ENCODE data around the gene CLTC. TPM values are rescaled to one million over a fixed set of nuclear protein-coding genes. Genes with fewer than 3 reads are reported as not detected.

The CLTC gene
- total RNA-seq, 1 experiment from 2014 or later, result 240 TPM

DNA sequence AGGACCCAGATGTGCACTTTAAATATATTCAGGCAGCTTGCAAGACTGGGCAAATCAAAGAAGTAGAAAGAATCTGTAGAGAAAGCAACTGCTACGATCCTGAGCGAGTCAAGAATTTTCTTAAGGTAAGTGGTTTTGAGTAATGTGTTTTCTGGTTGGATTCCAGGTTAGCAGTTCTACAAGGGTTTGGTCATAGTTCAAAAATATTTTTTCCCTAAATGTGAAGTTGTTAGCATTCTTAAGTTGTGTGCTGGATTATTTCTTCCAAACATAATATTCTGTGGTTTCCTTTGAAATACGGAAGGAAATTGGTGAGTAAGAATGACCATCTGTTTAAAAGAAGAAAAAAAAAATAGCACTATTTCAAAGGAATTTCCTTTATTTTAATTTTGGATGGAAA lies 49.1 kb downstream of the CLTC start:
- POLR2A ChIA-PET, result interaction anchor here (0.7 to 3.0 kb wide), 5 partner anchors 9 to 49 kb away, joined by 3 to 15 read pairs (median 6); partner anchors contain the start of genes CLTC, PTRH2 and VMP1
- H3K27ac Mint-ChIP-seq (ENCODE audit: low read depth, unreplicated experiment), result peak overlapping the region; percentile 37
- intact Hi-C loops (cut with micrococcal nuclease), result no loop called here
- no TSS peak for BruUV-seq (replicated peaks)
- H3K36me3 Mint-ChIP-seq (ENCODE audit: insufficient read depth, unreplicated experiment), result peaks cover 91% of the 10 kb centered on the region
- peak overlapping the region; percentile 9 for H3K4me3 Mint-ChIP-seq (ENCODE audit: unreplicated experiment)
- H3K27me3 Mint-ChIP-seq (ENCODE audit: insufficient read depth, unreplicated experiment), result no peaks in the 10 kb centered on the region
- CTCF ChIA-PET, result interaction anchor here (1.0 kb wide), 1 partner anchor 8 kb away, joined by 3 read pairs; no protein-coding TSS in a partner anchor
- H3K9me3 Mint-ChIP-seq (ENCODE audit: unreplicated experiment), result no peaks in the 10 kb centered on the region
- no peaks in the 10 kb centered on the region for H3K4me1 Mint-ChIP-seq (ENCODE audit: insufficient read depth, unreplicated experiment)
- TF ChIP-seq, protein P1, sequence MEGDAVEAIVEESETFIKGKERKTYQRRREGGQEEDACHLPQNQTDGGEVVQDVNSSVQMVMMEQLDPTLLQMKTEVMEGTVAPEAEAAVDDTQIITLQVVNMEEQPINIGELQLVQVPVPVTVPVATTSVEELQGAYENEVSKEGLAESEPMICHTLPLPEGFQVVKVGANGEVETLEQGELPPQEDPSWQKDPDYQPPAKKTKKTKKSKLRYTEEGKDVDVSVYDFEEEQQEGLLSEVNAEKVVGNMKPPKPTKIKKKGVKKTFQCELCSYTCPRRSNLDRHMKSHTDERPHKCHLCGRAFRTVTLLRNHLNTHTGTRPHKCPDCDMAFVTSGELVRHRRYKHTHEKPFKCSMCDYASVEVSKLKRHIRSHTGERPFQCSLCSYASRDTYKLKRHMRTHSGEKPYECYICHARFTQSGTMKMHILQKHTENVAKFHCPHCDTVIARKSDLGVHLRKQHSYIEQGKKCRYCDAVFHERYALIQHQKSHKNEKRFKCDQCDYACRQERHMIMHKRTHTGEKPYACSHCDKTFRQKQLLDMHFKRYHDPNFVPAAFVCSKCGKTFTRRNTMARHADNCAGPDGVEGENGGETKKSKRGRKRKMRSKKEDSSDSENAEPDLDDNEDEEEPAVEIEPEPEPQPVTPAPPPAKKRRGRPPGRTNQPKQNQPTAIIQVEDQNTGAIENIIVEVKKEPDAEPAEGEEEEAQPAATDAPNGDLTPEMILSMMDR (IDR thresholded peaks at IDR 0.05; ENCODE audit: unreplicated experiment), result no peak
- peak; percentile 39 for DNase-seq (ENCODE audit: unreplicated experiment)

DNA sequence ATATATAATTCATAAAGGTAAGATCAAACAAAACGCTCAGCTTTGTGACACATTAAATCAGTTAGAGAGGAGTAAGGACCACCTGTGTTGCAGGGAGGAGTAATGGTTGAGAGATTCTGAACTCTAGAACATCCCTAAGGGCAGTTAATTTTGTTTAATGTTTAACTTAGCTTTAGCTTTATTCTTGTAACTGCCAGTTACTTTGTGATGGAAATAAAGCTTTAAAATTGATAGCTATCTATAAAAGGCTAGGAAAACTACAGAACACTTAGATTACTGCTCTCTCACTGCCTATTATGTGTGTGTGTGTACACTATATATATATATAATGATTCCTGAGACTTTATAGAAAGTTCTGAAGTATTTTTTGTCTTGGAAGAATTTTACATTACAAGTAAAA lies 49.7 kb downstream of the CLTC start:
- CTCF ChIA-PET, result no interaction called here
- Mint-ChIP-seq H3K4me1 (ENCODE audit: insufficient read depth, unreplicated experiment) (no peaks in the 10 kb centered on the region), H3K36me3 (ENCODE audit: insufficient read depth, unreplicated experiment) (peaks cover 91% of the 10 kb centered on the region), H3K27me3 (ENCODE audit: insufficient read depth, unreplicated experiment) (no peaks in the 10 kb centered on the region), H3K4me3 (ENCODE audit: unreplicated experiment) (no peak overlapping the region), H3K27ac (ENCODE audit: low read depth, unreplicated experiment) (peak overlapping the region; percentile 37), H3K9me3 (ENCODE audit: unreplicated experiment) (no peaks in the 10 kb centered on the region)
- no TSS peak for BruUV-seq (replicated peaks)
- TF ChIP-seq, protein P1 (IDR thresholded peaks at IDR 0.05; ENCODE audit: unreplicated experiment), result no peak
- DNase-seq (ENCODE audit: unreplicated experiment), result no peak
- POLR2A ChIA-PET, result interaction anchor here (0.6 to 3.0 kb wide), 9 partner anchors 9 to 50 kb away, joined by 3 to 15 read pairs (median 6); partner anchors contain the start of genes CLTC, PTRH2 and VMP1
- intact Hi-C loops (cut with micrococcal nuclease), result no loop called here

DNA sequence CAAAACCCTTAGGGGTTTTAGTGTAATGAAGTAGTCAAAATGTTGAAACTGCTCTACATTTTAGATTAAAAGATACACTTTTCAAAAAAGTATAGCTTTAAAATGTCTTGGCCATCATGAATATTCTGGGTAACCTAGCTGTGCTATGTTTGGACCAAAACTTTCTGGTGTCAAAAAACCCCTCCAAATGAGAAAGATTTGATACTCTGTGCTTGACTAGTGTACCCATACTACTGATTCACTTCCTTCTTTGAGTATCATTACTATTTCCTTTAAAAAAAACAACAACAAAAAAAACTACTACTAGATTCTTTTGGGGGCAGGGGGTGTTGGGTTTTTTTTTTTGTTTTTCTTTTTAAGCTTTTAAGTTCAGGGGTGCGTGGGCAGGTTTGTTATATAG lies 50.2 kb downstream of the CLTC start:
- H3K4me3 Mint-ChIP-seq (ENCODE audit: unreplicated experiment), result no peak overlapping the region
- no peak for DNase-seq (ENCODE audit: unreplicated experiment)
- H3K4me1 Mint-ChIP-seq (ENCODE audit: insufficient read depth, unreplicated experiment), result peaks cover 2% of the 10 kb centered on the region
- ChIA-PET CTCF (interaction anchor here (0.6 to 0.8 kb wide), 2 partner anchors 17 to 29 kb away, joined by 4 read pairs; no protein-coding TSS in a partner anchor), POLR2A (interaction anchor here (0.6 to 3.0 kb wide), 11 partner anchors 9 to 448 kb away, joined by 3 to 15 read pairs (median 3); partner anchors contain the start of genes CLTC, PTRH2 and VMP1)
- BruUV-seq (replicated peaks), result no TSS peak
- intact Hi-C loops (cut with micrococcal nuclease), result no loop called here
- no peaks in the 10 kb centered on the region for H3K27me3 Mint-ChIP-seq (ENCODE audit: insufficient read depth, unreplicated experiment)
- no peak overlapping the region for H3K27ac Mint-ChIP-seq (ENCODE audit: low read depth, unreplicated experiment)
- no peaks in the 10 kb centered on the region for H3K9me3 Mint-ChIP-seq (ENCODE audit: unreplicated experiment)
- H3K36me3 Mint-ChIP-seq (ENCODE audit: insufficient read depth, unreplicated experiment), result peaks cover 91% of the 10 kb centered on the region
- TF ChIP-seq, protein P1 (IDR thresholded peaks at IDR 0.05; ENCODE audit: unreplicated experiment), result no peak

DNA sequence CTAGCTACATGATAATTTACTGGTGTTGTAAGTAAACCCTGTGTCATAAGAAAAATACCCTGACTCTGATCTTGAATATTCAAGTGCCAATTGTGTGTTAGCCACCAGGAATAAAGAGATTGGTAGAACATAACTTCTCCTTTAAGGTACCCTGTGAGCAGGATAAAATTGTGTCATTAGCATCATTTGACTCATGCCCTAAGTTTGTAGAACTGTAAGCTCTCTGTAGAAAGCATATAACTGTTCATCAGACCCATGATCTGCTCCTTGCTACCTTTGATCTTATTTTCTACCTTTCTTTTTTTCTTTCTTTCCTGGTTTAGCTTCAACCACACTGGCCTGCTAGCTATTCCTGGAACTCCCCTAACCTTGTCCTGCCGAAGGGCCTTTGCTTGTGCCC lies 51.7 kb downstream of the CLTC start:
- no peak overlapping the region for H3K4me3 Mint-ChIP-seq (ENCODE audit: unreplicated experiment)
- DNase-seq (ENCODE audit: unreplicated experiment), result no peak
- H3K9me3 Mint-ChIP-seq (ENCODE audit: unreplicated experiment), result no peaks in the 10 kb centered on the region
- peak overlapping the region; percentile 36 for H3K27ac Mint-ChIP-seq (ENCODE audit: low read depth, unreplicated experiment)
- no peaks in the 10 kb centered on the region for H3K27me3 Mint-ChIP-seq (ENCODE audit: insufficient read depth, unreplicated experiment)
- TF ChIP-seq, protein P1 (IDR thresholded peaks at IDR 0.05; ENCODE audit: unreplicated experiment), result no peak
- H3K36me3 Mint-ChIP-seq (ENCODE audit: insufficient read depth, unreplicated experiment), result peaks cover 88% of the 10 kb centered on the region
- H3K4me1 Mint-ChIP-seq (ENCODE audit: insufficient read depth, unreplicated experiment), result peaks cover 8% of the 10 kb centered on the region
- CTCF ChIA-PET, result interaction anchor here (1.0 kb wide), 1 partner anchor 19 kb away, joined by 8 read pairs; no protein-coding TSS in a partner anchor
- BruUV-seq (replicated peaks), result no TSS peak
- intact Hi-C loops (cut with micrococcal nuclease), result no loop called here
- POLR2A ChIA-PET, result interaction anchor here (1.6 to 3.0 kb wide), 4 partner anchors 11 to 52 kb away, joined by 3 to 15 read pairs (median 10); partner anchors contain the start of gene CLTC
